IMR-90 (cell line): ENCODE results near the gene MEGF6.

Experiments
- BHLHE40 ChIP-seq: fragments of 150-350 bp; IDR thresholded peaks from 2 replicates; pipeline ENCODE4 v1.6.1; 2016; ENCODE audit warnings: mild to moderate bottlenecking, low read depth, low read length
- CEBPB ChIP-seq: IDR thresholded peaks from 2 replicates; pipeline ENCODE4 v1.6.1; 2012; ENCODE audit warnings: low read depth, low read length, improper control_type of control experiment
- CHD1 ChIP-seq: IDR thresholded peaks from 2 replicates; pipeline ENCODE4 v1.6.1; 2012; ENCODE audit warnings: low read depth, low read length, improper control_type of control experiment
- CTCF ChIP-seq: conservative IDR thresholded peaks from 2 replicates; pipeline ENCODE4 v1.5.1; 2012; ENCODE audit warnings: mild to moderate bottlenecking, low read depth, low read length, improper control_type of control experiment
- NFE2L2 ChIP-seq: fragments of 150-350 bp; IDR thresholded peaks from 2 replicates; pipeline ENCODE4 v1.6.1; 2016; ENCODE audit warnings: low read depth, mild to moderate bottlenecking, low read length
- POLR2A ChIP-seq: IDR thresholded peaks from 2 replicates; pipeline ENCODE4 v1.6.1; 2012; ENCODE audit warnings: mild to moderate bottlenecking, low read depth, low read length
- RAD21 ChIP-seq: IDR thresholded peaks from 2 replicates; pipeline ENCODE4 v1.6.1; 2012; ENCODE audit warnings: low read length, improper control_type of control experiment
- RCOR1 ChIP-seq: IDR thresholded peaks from 2 replicates; pipeline ENCODE4 v1.6.1; 2012; ENCODE audit warnings: mild to moderate bottlenecking, low read length, improper control_type of control experiment; ENCODE audit not compliant: insufficient replicate concordance
- RFX5 ChIP-seq: IDR thresholded peaks from 2 replicates; pipeline ENCODE4 v1.8.0; 2012; ENCODE audit warnings: low read depth, mild to moderate bottlenecking, low read length, moderate library complexity
- SMC3 ChIP-seq: fragments of 150-350 bp; IDR thresholded peaks from 2 replicates; pipeline ENCODE4 v1.6.1; 2016; ENCODE audit warnings: low read depth, mild to moderate bottlenecking, antibody characterized with exemption, low read length, moderate library complexity
- TF ChIP-seq, protein P1 (sequence below): fragments of 150-350 bp; IDR thresholded peaks from 2 replicates; pipeline ENCODE4 v1.6.1; 2016; ENCODE audit warnings: low read depth, mild to moderate bottlenecking, low read length, moderate library complexity, borderline replicate concordance

DNA sequence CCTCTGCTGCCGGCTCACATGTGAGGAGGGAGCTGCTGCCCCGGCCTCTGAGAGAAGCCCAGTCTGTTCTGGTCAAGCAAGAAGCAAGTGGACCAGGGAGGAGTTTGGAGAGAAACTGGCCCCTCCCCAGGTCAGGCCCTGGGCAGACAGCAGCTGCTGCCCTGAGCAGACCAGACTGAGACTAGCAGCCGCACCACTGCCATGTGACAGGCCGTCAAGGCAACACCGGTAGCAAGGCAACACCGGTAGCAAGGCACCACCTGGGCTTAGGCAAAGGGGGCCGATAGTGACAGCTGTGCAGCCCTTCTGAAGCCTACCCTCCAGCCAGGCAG, 106.5 kb downstream of the MEGF6 start:
- TF ChIP-seq POLR2A (no peak), CTCF (no peak), BHLHE40 (no peak), CEBPB (no peak), RFX5 (no peak), RAD21 (no peak), RCOR1 (no peak), CHD1 (no peak), SMC3 (no peak), NFE2L2 (no peak)
- TF ChIP-seq, protein P1, sequence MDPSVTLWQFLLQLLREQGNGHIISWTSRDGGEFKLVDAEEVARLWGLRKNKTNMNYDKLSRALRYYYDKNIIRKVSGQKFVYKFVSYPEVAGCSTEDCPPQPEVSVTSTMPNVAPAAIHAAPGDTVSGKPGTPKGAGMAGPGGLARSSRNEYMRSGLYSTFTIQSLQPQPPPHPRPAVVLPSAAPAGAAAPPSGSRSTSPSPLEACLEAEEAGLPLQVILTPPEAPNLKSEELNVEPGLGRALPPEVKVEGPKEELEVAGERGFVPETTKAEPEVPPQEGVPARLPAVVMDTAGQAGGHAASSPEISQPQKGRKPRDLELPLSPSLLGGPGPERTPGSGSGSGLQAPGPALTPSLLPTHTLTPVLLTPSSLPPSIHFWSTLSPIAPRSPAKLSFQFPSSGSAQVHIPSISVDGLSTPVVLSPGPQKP, result no peak
